Measurements from ENCODE around the gene EIF4ENIF1.

GRCh38 chr22:31431950-31432349, 57.7 kb downstream of the EIF4ENIF1 start:
- no peak for TF ChIP-seq CTCF (IDR thresholded peaks at IDR 0.05)
- no peak for TF ChIP-seq POLR2A (IDR thresholded peaks at IDR 0.05)
